K562 (cell line): Measurements from ENCODE around the gene MRPL27. TPM values are rescaled to one million over a fixed set of nuclear protein-coding genes. Genes with fewer than 3 reads are reported as not detected.

Source experiments
- CREB3L1 ChIP-seq: fragments of 450-650 bp; IDR thresholded peaks from 2 replicates; pipeline ENCODE4 v1.6.1; 2014; ENCODE audit warnings: low read depth, mild to moderate bottlenecking, moderate library complexity, borderline replicate concordance
- PBX2 ChIP-seq, 2 experiments: IDR thresholded peaks in 1 of 2; conservative IDR thresholded peaks in 1 of 2; 2 replicates each; pipeline ENCODE4 v1.6.1; 2016; ENCODE audit warnings: low read depth in 2 of 2, mild to moderate bottlenecking in 1 of 2, missing compliant biosample characterization in 1 of 2, missing genetic modification characterization in 1 of 2, moderate library complexity in 1 of 2
- TCF15 ChIP-seq: fragments of 250-450 bp; sonication (Bioruptor Pico); IDR thresholded peaks from 2 replicates; pipeline ENCODE4 v1.8.0; 2022; ENCODE audit warnings: moderate library complexity, mild to moderate bottlenecking, inconsistent platforms
- YY1 ChIP-seq, 3 experiments: IDR thresholded peaks; 2 replicates each; pipeline ENCODE4 v1.6.1; 2011; ENCODE audit warnings: low read length in 2 of 3, mild to moderate bottlenecking in 2 of 3, moderate library complexity in 2 of 3, borderline replicate concordance in 1 of 3, control low read depth in 1 of 3, low read depth in 1 of 3; ENCODE audit not compliant: insufficient read depth in 3 of 3, insufficient replicate concordance in 2 of 3, control insufficient read depth in 1 of 3, insufficient read length in 1 of 3; ENCODE audit errors: extremely low read depth in 1 of 3
- ZNF41 ChIP-seq: fragments of 250-450 bp; sonication (Bioruptor Pico); conservative IDR thresholded peaks from 2 replicates; pipeline ENCODE4 v1.4.0; 2020; ENCODE audit warnings: mild to moderate bottlenecking
- polyA plus RNA-seq, 8 experiments: library from polyadenylated mRNA; depleted of rRNA in 4 of 8; stranded (reverse) in 5 of 8; unstranded in 3 of 8; fragments of >200 nt; fragmentation: Nextera tagmentation in 2 of 8; fragmentation: Illumina TruSeq in 1 of 8; extraction: Ambion mirVana in 2 of 8; extraction: Trizol in 1 of 8; gene quantifications; 2 replicates each; pipeline versions ENCODE4 v1.2.1 to v1.2.3, GENCODE V29; 2011 to 2014; ENCODE audit warnings: inconsistent platforms in 1 of 8, missing spikeins in 1 of 8
- total RNA-seq, 7 experiments: library from RNA; depleted of rRNA in 6 of 7; stranded (reverse); fragments of >200 nt in 6 of 7; fragmentation: Illumina TruSeq in 2 of 7; extraction: Trizol in 2 of 7; gene quantifications; 2 replicates each; pipeline versions ENCODE4 v1.2.1 to v1.2.3, GENCODE V29; 2011 to 2021; ENCODE audit warnings: low replicate concordance in 1 of 7

Gene MRPL27
- total and polyA plus RNA-seq, 9 of the 15 experiments (the other 6 are each of a cell fraction or from before 2014, with no cell fraction given): 96.3 to 401 (median 142) TPM

GRCh38 chr17:50397111-50397918 lies 24.3 kb upstream of the MRPL27 start, which contains the start of gene LRRC59 (continued):
- TF ChIP-seq PBX2 (CRISPR knock-in tag; IDR thresholded peaks at IDR 0.05; ENCODE audit: low read depth) (no peak), PBX2 (tag; conservative IDR thresholded peaks at IDR 0.05; ENCODE audit: low read depth) (no peak), CREB3L1 (peak; percentile 100), ZNF41 (CRISPR knock-in tag) (no peak), YY1 (IDR thresholded peaks at IDR 0.05; ENCODE audit: borderline replicate concordance in 1 of 3, control insufficient read depth in 1 of 3, extremely low read depth in 1 of 3, insufficient read depth in 3 of 3, insufficient read length in 1 of 3, insufficient replicate concordance in 2 of 3, low read depth in 1 of 3, low read length in 2 of 3) (peak in 2 of 3 experiments; percentile 67 to 71), TCF15 (CRISPR knock-in tag) (no peak)
